Osteocyte (in vitro differentiated cells): ENCODE results near the gene RBM25. TPM values are rescaled to one million over a fixed set of nuclear protein-coding genes. Genes with fewer than 3 reads are reported as not detected.

ENCODE experiments used
- DNase-seq: peaks from one replicate; pipeline ENCODE4 v3.0.0; 2021; ENCODE audit warnings: mixed read lengths; ENCODE audit not compliant: unreplicated experiment; ENCODE audit errors: extremely low spot score
- H3K27ac Mint-ChIP-seq: one replicate; pipeline ENCODE4 v1.8.0; 2021; ENCODE audit warnings: mild to moderate bottlenecking, mixed read lengths; ENCODE audit not compliant: unreplicated experiment
- H3K27me3 Mint-ChIP-seq: one replicate; pipeline ENCODE4 v1.8.0; 2021; ENCODE audit warnings: mixed read lengths; ENCODE audit not compliant: unreplicated experiment
- H3K36me3 Mint-ChIP-seq: one replicate; pipeline ENCODE4 v1.8.0; 2021; ENCODE audit warnings: mixed read lengths; ENCODE audit not compliant: unreplicated experiment
- H3K4me1 Mint-ChIP-seq: one replicate; pipeline ENCODE4 v1.8.0; 2021; ENCODE audit warnings: mixed read lengths; ENCODE audit not compliant: unreplicated experiment
- H3K4me3 Mint-ChIP-seq: one replicate; pipeline ENCODE4 v1.8.0; 2021; ENCODE audit warnings: mild to moderate bottlenecking, moderate library complexity, mixed read lengths; ENCODE audit not compliant: unreplicated experiment
- H3K9me3 Mint-ChIP-seq: one replicate; pipeline ENCODE4 v1.8.0; 2021; ENCODE audit warnings: mixed read lengths; ENCODE audit not compliant: unreplicated experiment
- CTCF ChIP-seq: fragments of 200-600 bp; sonication (generic); IDR thresholded peaks from 2 replicates; pipeline ENCODE4 v1.5.0; 2021; ENCODE audit warnings: antibody characterized with exemption, mild to moderate bottlenecking, moderate library complexity
- total RNA-seq: library from RNA; stranded (reverse); gene quantifications from 2 replicates; pipeline ENCODE4 v1.2.1, GENCODE V29; 2021

Gene RBM25
- total RNA-seq, 1 donor from 2014 or later, result 62.7 TPM

GRCh38 chr14:73142216-73142615, 83.9 kb downstream of the RBM25 start:
- Mint-ChIP-seq H3K27me3 (no peaks in the 10 kb centered on the region), H3K27ac (peak overlapping the region; percentile 60), H3K36me3 (no peaks in the 10 kb centered on the region), H3K4me1 (peaks cover 37% of the 10 kb centered on the region), H3K9me3 (no peaks in the 10 kb centered on the region), H3K4me3 (no peak overlapping the region)
- no peak for DNase-seq
- no peak for TF ChIP-seq CTCF

- Mint-ChIP-seq H3K27ac (no peak overlapping the region), H3K36me3 (no peaks in the 10 kb centered on the region), H3K4me1 (peaks cover 40% of the 10 kb centered on the region), H3K4me3 (no peak overlapping the region), H3K9me3 (no peaks in the 10 kb centered on the region), H3K27me3 (no peaks in the 10 kb centered on the region)
- DNase-seq, result peak; percentile 34
- no peak for TF ChIP-seq CTCF
Observed at GRCh38 chr14:73143003-73143402, 84.7 kb downstream of the RBM25 start.

- no peaks in the 10 kb centered on the region for H3K27me3 Mint-ChIP-seq
- H3K9me3 Mint-ChIP-seq, result no peaks in the 10 kb centered on the region
- H3K4me3 Mint-ChIP-seq, result no peak overlapping the region
- H3K4me1 Mint-ChIP-seq, result peaks cover 41% of the 10 kb centered on the region
- no peak overlapping the region for H3K27ac Mint-ChIP-seq
- no peak for DNase-seq
- no peak for TF ChIP-seq CTCF
- no peaks in the 10 kb centered on the region for H3K36me3 Mint-ChIP-seq
Observed at GRCh38 chr14:73143617-73144016, 85.3 kb downstream of the RBM25 start.

GRCh38 chr14:73145371-73145770, 87.0 kb downstream of the RBM25 start:
- no peak overlapping the region for H3K4me3 Mint-ChIP-seq
- TF ChIP-seq CTCF, result no peak
- DNase-seq, result no peak
- no peak overlapping the region for H3K27ac Mint-ChIP-seq
- peaks cover 41% of the 10 kb centered on the region for H3K4me1 Mint-ChIP-seq
- H3K27me3 Mint-ChIP-seq, result no peaks in the 10 kb centered on the region
- no peaks in the 10 kb centered on the region for H3K9me3 Mint-ChIP-seq
- H3K36me3 Mint-ChIP-seq, result peaks cover 12% of the 10 kb centered on the region

GRCh38 chr14:73146111-73146510, 87.8 kb downstream of the RBM25 start:
- H3K4me3 Mint-ChIP-seq, result no peak overlapping the region

More at GRCh38 chr14:73146111-73146510, 87.8 kb downstream of the RBM25 start:
- H3K27me3 Mint-ChIP-seq, result no peaks in the 10 kb centered on the region
- peak overlapping the region; percentile 27 for H3K27ac Mint-ChIP-seq
- peaks cover 12% of the 10 kb centered on the region for H3K36me3 Mint-ChIP-seq
- peaks cover 39% of the 10 kb centered on the region for H3K4me1 Mint-ChIP-seq
- H3K9me3 Mint-ChIP-seq, result no peaks in the 10 kb centered on the region
- TF ChIP-seq CTCF, result no peak
- no peak for DNase-seq
